Kidney (tissue), 14 donors: ENCODE results near the gene S100A16. TPM values are rescaled to one million over a fixed set of nuclear protein-coding genes. Genes with fewer than 3 reads are reported as not detected.
A peak's percentile ranks its signal among the peaks of the same experiment; 100 is the strongest.

ENCODE experiments used
- DNase-seq, 5 donors: peaks; one replicate each; pipeline ENCODE4 v3.0.0-alpha.2; 2013 to 2020
- FAIRE-seq: peaks from 2 replicates; lab custom pipeline; 2012; peaks lifted over from hg19 to GRCh38; lab: Jason Lieb, UNC
- H3K27ac ChIP-seq, 2 donors: one replicate each; pipeline ENCODE4 v1.7.0; 2013; ENCODE audit warnings: low read depth in 2 of 2, low read length in 2 of 2, inconsistent platforms in 1 of 2
- H3K27me3 ChIP-seq: one replicate; pipeline ENCODE4 v1.7.1; 2013; ENCODE audit warnings: low read length, inconsistent platforms; ENCODE audit not compliant: control insufficient read depth, insufficient read depth
- H3K36me3 ChIP-seq, 3 donors: one replicate each; pipeline versions ENCODE4 v1.7.0 to v1.7.1; 2013; ENCODE audit warnings: low read length in 3 of 3, control low read depth in 1 of 3, inconsistent platforms in 1 of 3; ENCODE audit not compliant: insufficient read depth in 3 of 3, control insufficient read depth in 2 of 3
- H3K4me1 ChIP-seq, 3 donors: one replicate each; pipeline versions ENCODE4 v1.7.0 to v1.7.1; 2013; ENCODE audit warnings: low read length in 3 of 3, inconsistent platforms in 1 of 3, low read depth in 1 of 3; ENCODE audit not compliant: control insufficient read depth in 2 of 3, insufficient read depth in 2 of 3
- H3K4me3 ChIP-seq, 3 donors: one replicate each; pipeline versions ENCODE4 v1.7.0 to v1.8.1; 2013; ENCODE audit warnings: low read length in 3 of 3, control low read depth in 1 of 3, inconsistent platforms in 1 of 3
- H3K9ac ChIP-seq, 3 donors: one replicate each; pipeline versions ENCODE4 v1.7.0 to v1.7.1; 2013; ENCODE audit warnings: low read length in 3 of 3, control low read depth in 1 of 3, inconsistent platforms in 1 of 3
- H3K9me3 ChIP-seq, 3 donors: one replicate each; pipeline versions ENCODE4 v1.7.0 to v1.7.1; 2013; ENCODE audit warnings: low read length in 3 of 3, control low read depth in 1 of 3, inconsistent platforms in 1 of 3; ENCODE audit not compliant: control insufficient read depth in 2 of 3, insufficient read depth in 1 of 3
- CTCF ChIP-seq: IDR thresholded peaks from 3 replicates; pipeline ENCODE4 v1.5.1; 2012; ENCODE audit warnings: mild to moderate bottlenecking, moderate library complexity, borderline replicate concordance; ENCODE audit not compliant: insufficient read depth; ENCODE audit errors: extremely low read depth
- intact Hi-C: fragments of 100-400 bp; cut with DNase I; formaldehyde crosslinking; loops from one replicate; pipeline ENCODE4 v1.11.1; 2022
- polyA plus RNA-seq: library from polyadenylated mRNA; stranded (reverse); fragments of 350-450 nt; fragmentation: Illumina TruSeq; extraction: RNeasy Lipid Tissue Mini Kit (QIAGEN cat#74804); gene quantifications from one replicate; pipeline ENCODE4 v1.2.3, GENCODE V29; 2014; ENCODE audit warnings: low read depth, low replicate concordance; ENCODE audit not compliant: insufficient read depth
- total RNA-seq: library from RNA; stranded (reverse); fragmentation: NEBNext Ultra II Directional; extraction: Animal tissue kit (Norgen Biotek cat#: 25700); gene quantifications from one replicate; pipeline ENCODE4 v1.2.1, GENCODE V29; 2021
- donor health status: control.
- donor health status: control.
- donor health status: control.
- donor health status: control.
- donor health status: control.
- donor health status: DM: yes; HTN: yes; CAD: no.
- donor health status: Normal renal cell carcinoma (clear cell type).

The S100A16 gene
- total and polyA plus RNA-seq, 2 donors from 2014 or later: 119 to 174 TPM

- TF ChIP-seq CTCF: no peak
These were observed 13.6 kb upstream of the S100A16 start for GRCh38 chr1:153626477-153626903.

GRCh38 chr1:153624965-153625611 lies 12.2 kb upstream of the S100A16 start:
- Histone ChIP-seq H3K36me3 (peaks cover 0 to 4% (median 0%) of the 10 kb centered on the region in 3 donors), H3K4me3 (no peak overlapping the region), H3K27ac (no peak overlapping the region), H3K27me3 (no peaks in the 10 kb centered on the region), H3K9ac (no peak overlapping the region), H3K4me1 (peaks cover 0 to 25% (median 18%) of the 10 kb centered on the region in 3 donors), H3K9me3 (no peaks in the 10 kb centered on the region)
- no peak for TF ChIP-seq CTCF
- FAIRE-seq: no peak
- DNase-seq: peak in 1 of 5 donors; percentile 15
- intact Hi-C loops: no loop called here

More at GRCh38 chr1:153626477-153626903, 13.6 kb upstream of the S100A16 start:
- no peaks in the 10 kb centered on the region for H3K9me3 ChIP-seq
- peak overlapping the region; percentile 49 to 91 (median 71) for H3K9ac ChIP-seq
- DNase-seq (peak in 1 of 5 donors; percentile 18), FAIRE-seq (no peak)
- peak overlapping the region; percentile 89 for H3K27ac ChIP-seq
- peak overlapping the region; percentile 63 to 84 (median 68) for H3K4me3 ChIP-seq
- peaks cover 0 to 37% (median 21%) of the 10 kb centered on the region in 3 donors for H3K4me1 ChIP-seq
- peaks cover 0 to 4% (median 0%) of the 10 kb centered on the region in 3 donors for H3K36me3 ChIP-seq
- H3K27me3 ChIP-seq: no peaks in the 10 kb centered on the region
- intact Hi-C loops: no loop called here

- H3K9me3 ChIP-seq: no peaks in the 10 kb centered on the region
- no peak overlapping the region for H3K9ac ChIP-seq
- no peak overlapping the region for H3K4me3 ChIP-seq
- peaks cover 0 to 25% (median 18%) of the 10 kb centered on the region in 3 donors for H3K4me1 ChIP-seq
- intact Hi-C loops: no loop called here
- H3K27me3 ChIP-seq: no peaks in the 10 kb centered on the region
- no peak overlapping the region for H3K27ac ChIP-seq
- DNase-seq: peak in 1 of 5 donors; percentile 25
- no peak for TF ChIP-seq CTCF
- no peak for FAIRE-seq
- H3K36me3 ChIP-seq: peaks cover 0 to 4% (median 0%) of the 10 kb centered on the region in 3 donors
These were observed 10.2 kb upstream of the S100A16 start for GRCh38 chr1:153623101-153623500.
